Liver (tissue), 9 donors: Measurements from ENCODE around the gene HJV. TPM values are rescaled to one million over a fixed set of nuclear protein-coding genes. Genes with fewer than 3 reads are reported as not detected.

Experiments
- DNase-seq: peaks from one replicate; pipeline ENCODE4 v3.0.0-alpha.2; 2017; ENCODE audit warnings: low spot score
- H3K27ac ChIP-seq, 2 donors: one replicate each; pipeline ENCODE4 v1.7.0; 2013; ENCODE audit warnings: inconsistent platforms in 2 of 2, low read length in 2 of 2, control low read depth in 1 of 2, low read depth in 1 of 2, mild to moderate bottlenecking in 1 of 2
- H3K27me3 ChIP-seq, 4 donors: one replicate each; pipeline versions ENCODE4 v1.6.1 to v1.7.0; 2013; ENCODE audit warnings: low read length in 3 of 4, inconsistent platforms in 1 of 4, mild to moderate bottlenecking in 1 of 4, moderate library complexity in 1 of 4; ENCODE audit not compliant: control insufficient read depth in 4 of 4, insufficient read depth in 4 of 4
- H3K36me3 ChIP-seq, 4 donors: one replicate each; pipeline versions ENCODE4 v1.6.1 to v1.7.0; 2013; ENCODE audit warnings: low read length in 3 of 4, mild to moderate bottlenecking in 3 of 4, low read depth in 1 of 4, moderate library complexity in 1 of 4; ENCODE audit not compliant: control insufficient read depth in 4 of 4, insufficient read depth in 3 of 4
- H3K4me1 ChIP-seq, 4 donors: one replicate each; pipeline versions ENCODE4 v1.6.1 to v1.7.0; 2013; ENCODE audit warnings: low read length in 3 of 4, mild to moderate bottlenecking in 3 of 4, moderate library complexity in 1 of 4; ENCODE audit not compliant: control insufficient read depth in 4 of 4, insufficient read depth in 4 of 4
- H3K4me3 ChIP-seq, 3 donors: one replicate each; pipeline versions ENCODE4 v1.6.1 to v1.7.0; 2013; ENCODE audit warnings: low read length in 3 of 3, control low read depth in 1 of 3, low read depth in 1 of 3, mild to moderate bottlenecking in 1 of 3
- H3K9ac ChIP-seq, 2 donors: one replicate each; pipeline ENCODE4 v1.7.0; 2013; ENCODE audit warnings: low read length in 2 of 2, mild to moderate bottlenecking in 2 of 2, moderate library complexity in 2 of 2, control low read depth in 1 of 2, low read depth in 1 of 2
- H3K9me3 ChIP-seq, 4 donors: one replicate each; pipeline versions ENCODE4 v1.6.1 to v1.7.0; 2013; ENCODE audit warnings: low read length in 3 of 4; ENCODE audit not compliant: control insufficient read depth in 4 of 4
- EGR1 ChIP-seq, 2 donors: IDR thresholded peaks; 2 replicates each; pipeline ENCODE4 v1.6.1; 2016 to 2018; ENCODE audit warnings: antibody characterized with exemption in 2 of 2, low read depth in 2 of 2
- FOXA1 ChIP-seq: IDR thresholded peaks from 2 replicates; pipeline ENCODE4 v1.6.1; 2016; ENCODE audit warnings: antibody characterized with exemption
- FOXA2 ChIP-seq: IDR thresholded peaks from 2 replicates; pipeline ENCODE4 v1.6.1; 2016; ENCODE audit warnings: antibody characterized with exemption
- GABPA ChIP-seq, 2 donors: IDR thresholded peaks in 1 of 2; conservative IDR thresholded peaks in 1 of 2; 2 replicates each; pipeline ENCODE4 v1.6.1; 2016; ENCODE audit warnings: antibody characterized with exemption in 2 of 2, mild to moderate bottlenecking in 1 of 2, moderate library complexity in 1 of 2
- HNF4A ChIP-seq, 2 donors: conservative IDR thresholded peaks; 2 replicates each; pipeline ENCODE4 v1.6.1; 2016; ENCODE audit warnings: antibody characterized with exemption in 2 of 2, mild to moderate bottlenecking in 2 of 2
- HNF4G ChIP-seq: IDR thresholded peaks from 2 replicates; pipeline ENCODE4 v1.6.1; 2016; ENCODE audit warnings: antibody characterized with exemption
- JUND ChIP-seq, 2 donors: IDR thresholded peaks; 2 replicates each; pipeline ENCODE4 v1.6.1; 2016; ENCODE audit warnings: antibody characterized with exemption in 2 of 2
- NR2F2 ChIP-seq: IDR thresholded peaks from 2 replicates; pipeline ENCODE4 v1.6.1; 2016; ENCODE audit warnings: antibody characterized with exemption
- RAD21 ChIP-seq, 2 donors: IDR thresholded peaks; 2 replicates each; pipeline ENCODE4 v1.6.1; 2016; ENCODE audit warnings: antibody characterized with exemption in 2 of 2, mild to moderate bottlenecking in 2 of 2
- RXRA ChIP-seq, 2 donors: IDR thresholded peaks; 2 replicates each; pipeline ENCODE4 v1.6.1; 2017 to 2018; ENCODE audit warnings: antibody characterized with exemption in 2 of 2, mild to moderate bottlenecking in 1 of 2
- SP1 ChIP-seq: IDR thresholded peaks from 2 replicates; pipeline ENCODE4 v1.6.1; 2018; ENCODE audit warnings: antibody characterized with exemption, mild to moderate bottlenecking
- TAF1 ChIP-seq: conservative IDR thresholded peaks from 2 replicates; pipeline ENCODE4 v1.6.1; 2016; ENCODE audit warnings: antibody characterized with exemption, mild to moderate bottlenecking
- YY1 ChIP-seq: IDR thresholded peaks from 2 replicates; pipeline ENCODE4 v1.6.1; 2016; ENCODE audit warnings: antibody characterized with exemption, mild to moderate bottlenecking
- WGBS: extraction: QIAGEN DNeasy Blood & Tissue Kit; methylation state at CpG from one replicate; pipeline ENCODE4 v1.1.7; 2013; 5-methylcytosine and 5-hydroxymethylcytosine counted together
- polyA plus RNA-seq, 2 donors: library from polyadenylated mRNA; stranded (reverse) in 1 of 2; unstranded in 1 of 2; fragments of 200-250 nt in 1 of 2; fragments of >200 nt in 1 of 2; fragmentation: Nextera tagmentation in 1 of 2; extraction: Ambion mirVana in 1 of 2; gene quantifications; one replicate each; pipeline versions ENCODE4 v1.2.1 to v1.2.3, GENCODE V29; 2013 to 2015
- total RNA-seq, 2 donors: library from RNA; depleted of rRNA; stranded (reverse); fragments of >200 nt; gene quantifications; one replicate each; pipeline ENCODE4 v1.2.3, GENCODE V29; 2014
- TF ChIP-seq, protein P1 (sequence below): IDR thresholded peaks from 2 replicates; pipeline ENCODE4 v1.6.1; 2016; ENCODE audit warnings: antibody characterized with exemption
- TF ChIP-seq, protein P2 (sequence below): fragments of 150-350 bp; IDR thresholded peaks from 2 replicates; pipeline ENCODE4 v1.5.1; 2017; ENCODE audit warnings: improper control_type of control experiment, low read depth, low read length; ENCODE audit not compliant: missing input control
- TF ChIP-seq, protein P3 (sequence below): IDR thresholded peaks from 2 replicates; pipeline ENCODE4 v1.6.1; 2016; ENCODE audit warnings: antibody characterized with exemption
- TF ChIP-seq, protein P4 (sequence below): IDR thresholded peaks from 2 replicates; pipeline ENCODE4 v1.6.1; 2016; ENCODE audit warnings: antibody characterized with exemption, mild to moderate bottlenecking
- TF ChIP-seq, protein P5 (sequence below): IDR thresholded peaks from 2 replicates; pipeline ENCODE4 v1.6.1; 2016; ENCODE audit warnings: antibody characterized with exemption
- donor health status: healthy.
- donor health status: healthy.
- donor health status: healthy.
- donor health status: healthy.
- donor health status: healthy.

HJV gene
- total and polyA plus RNA-seq, 4 donors: 68.0 to 138 (median 97.6) TPM

DNA sequence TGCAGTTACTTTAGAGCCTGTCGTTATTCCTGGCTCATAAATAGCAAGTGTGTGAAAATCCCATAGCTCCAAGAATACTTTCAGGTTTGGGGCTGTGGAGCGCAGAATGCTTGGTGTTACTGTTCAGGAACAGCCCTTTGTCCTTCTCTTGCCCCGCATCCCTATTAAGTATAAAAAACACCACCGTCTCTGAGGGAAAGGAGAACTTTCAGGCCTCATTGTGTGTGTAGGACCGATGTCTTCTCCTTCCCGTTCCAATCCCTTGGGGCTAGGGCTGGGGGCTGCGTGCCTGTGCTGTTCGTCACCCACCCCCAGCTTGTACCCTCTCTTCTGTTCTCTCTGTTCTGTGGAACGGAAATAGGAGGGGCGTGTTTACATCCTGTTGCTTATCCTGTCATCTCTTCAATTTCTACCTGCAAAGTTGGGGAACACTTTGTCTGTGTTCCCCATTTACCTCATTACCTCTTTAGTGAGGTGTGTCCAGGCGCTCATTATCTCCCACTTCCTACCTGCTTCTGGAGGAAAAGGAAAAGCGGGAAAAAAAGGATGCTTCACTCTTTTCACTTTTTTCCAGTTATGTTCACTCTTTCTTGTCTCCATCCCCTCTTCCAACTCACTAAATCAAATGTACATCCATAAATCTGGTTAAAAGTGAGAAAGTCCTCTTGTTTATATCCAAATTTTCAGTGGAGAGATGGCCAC is 24.4 kb downstream of the HJV start:
- Histone ChIP-seq H3K27me3 (no peaks in the 10 kb centered on the region), H3K4me1 (peaks cover 14 to 57% (median 44%) of the 10 kb centered on the region in 4 donors), H3K9ac (peak overlapping the region; percentile 87 to 97), H3K9me3 (no peaks in the 10 kb centered on the region), H3K27ac (peak overlapping the region; percentile 95 to 96), H3K36me3 (peaks cover 6 to 29% (median 20%) of the 10 kb centered on the region in 4 donors), H3K4me3 (peak overlapping the region; percentile 49 to 78 (median 77))
- TF ChIP-seq RAD21 (IDR thresholded peaks at IDR 0.05) (no peak), HNF4A (conservative IDR thresholded peaks at IDR 0.05) (no peak), YY1 (no peak)
- WGBS: 28% methylated on average over 12 of the region's 12 CpGs
- peak; percentile 55 for DNase-seq

DNA sequence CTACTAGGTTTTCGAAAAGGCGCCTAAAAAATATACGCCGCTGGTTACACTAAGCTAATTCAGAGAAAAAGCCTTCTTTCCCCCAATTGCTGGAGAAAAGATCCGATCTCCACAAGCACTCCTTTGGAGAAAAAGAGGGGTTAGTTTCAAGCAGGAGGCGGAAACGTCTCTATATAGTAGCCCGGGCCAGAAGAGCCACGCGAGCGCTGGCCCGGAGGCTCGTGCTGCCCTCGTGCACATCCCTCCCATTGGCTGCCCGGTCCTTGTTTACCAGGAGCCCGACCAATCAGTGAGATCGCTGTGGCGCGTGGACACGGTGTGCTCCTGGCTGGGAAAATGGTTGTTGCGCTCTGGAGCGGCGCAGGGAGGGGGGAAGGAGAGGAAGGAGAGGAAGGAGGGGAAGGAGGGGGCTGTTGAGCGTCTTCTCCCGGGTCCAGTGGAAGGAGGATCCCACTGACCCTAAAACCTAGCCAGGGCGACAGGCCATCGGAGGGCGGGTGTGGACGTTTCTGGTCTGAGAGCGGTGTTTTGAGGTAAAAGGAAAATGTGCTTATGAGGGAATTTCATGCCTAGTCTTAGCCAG is 25.0 kb downstream of the HJV start, which contains the start of gene TXNIP:
TXNIP (minus strand) TSS at position 147 of the 583 bp plus-strand sequence. CDS start 313 bp downstream, outside the sequence.
- Histone ChIP-seq H3K9ac (peak within 1 kb of the TSS; percentile 87 to 97), H3K27ac (peak within 1 kb of the TSS; percentile 95 to 96), H3K36me3 (peaks cover 6 to 29% (median 20%) of the 10 kb centered on the region in 4 donors), H3K4me3 (peak within 1 kb of the TSS; percentile 63 to 100 (median 86)), H3K27me3 (no peaks in the 10 kb centered on the region), H3K9me3 (no peaks in the 10 kb centered on the region), H3K4me1 (peaks cover 11 to 63% (median 46%) of the 10 kb centered on the region in 4 donors)
- under 1% methylated on average over 30 of the region's 30 CpGs for WGBS
- TF ChIP-seq TAF1: peak; percentile 100
- TF ChIP-seq, protein P1, sequence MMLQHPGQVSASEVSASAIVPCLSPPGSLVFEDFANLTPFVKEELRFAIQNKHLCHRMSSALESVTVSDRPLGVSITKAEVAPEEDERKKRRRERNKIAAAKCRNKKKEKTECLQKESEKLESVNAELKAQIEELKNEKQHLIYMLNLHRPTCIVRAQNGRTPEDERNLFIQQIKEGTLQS: peak; percentile 19
- peak; percentile 96 for TF ChIP-seq SP1
- TF ChIP-seq, protein P2, sequence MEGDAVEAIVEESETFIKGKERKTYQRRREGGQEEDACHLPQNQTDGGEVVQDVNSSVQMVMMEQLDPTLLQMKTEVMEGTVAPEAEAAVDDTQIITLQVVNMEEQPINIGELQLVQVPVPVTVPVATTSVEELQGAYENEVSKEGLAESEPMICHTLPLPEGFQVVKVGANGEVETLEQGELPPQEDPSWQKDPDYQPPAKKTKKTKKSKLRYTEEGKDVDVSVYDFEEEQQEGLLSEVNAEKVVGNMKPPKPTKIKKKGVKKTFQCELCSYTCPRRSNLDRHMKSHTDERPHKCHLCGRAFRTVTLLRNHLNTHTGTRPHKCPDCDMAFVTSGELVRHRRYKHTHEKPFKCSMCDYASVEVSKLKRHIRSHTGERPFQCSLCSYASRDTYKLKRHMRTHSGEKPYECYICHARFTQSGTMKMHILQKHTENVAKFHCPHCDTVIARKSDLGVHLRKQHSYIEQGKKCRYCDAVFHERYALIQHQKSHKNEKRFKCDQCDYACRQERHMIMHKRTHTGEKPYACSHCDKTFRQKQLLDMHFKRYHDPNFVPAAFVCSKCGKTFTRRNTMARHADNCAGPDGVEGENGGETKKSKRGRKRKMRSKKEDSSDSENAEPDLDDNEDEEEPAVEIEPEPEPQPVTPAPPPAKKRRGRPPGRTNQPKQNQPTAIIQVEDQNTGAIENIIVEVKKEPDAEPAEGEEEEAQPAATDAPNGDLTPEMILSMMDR: no peak
- TF ChIP-seq, protein P3, sequence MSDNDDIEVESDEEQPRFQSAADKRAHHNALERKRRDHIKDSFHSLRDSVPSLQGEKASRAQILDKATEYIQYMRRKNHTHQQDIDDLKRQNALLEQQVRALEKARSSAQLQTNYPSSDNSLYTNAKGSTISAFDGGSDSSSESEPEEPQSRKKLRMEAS: peak; percentile 89
- TF ChIP-seq, protein P4, sequence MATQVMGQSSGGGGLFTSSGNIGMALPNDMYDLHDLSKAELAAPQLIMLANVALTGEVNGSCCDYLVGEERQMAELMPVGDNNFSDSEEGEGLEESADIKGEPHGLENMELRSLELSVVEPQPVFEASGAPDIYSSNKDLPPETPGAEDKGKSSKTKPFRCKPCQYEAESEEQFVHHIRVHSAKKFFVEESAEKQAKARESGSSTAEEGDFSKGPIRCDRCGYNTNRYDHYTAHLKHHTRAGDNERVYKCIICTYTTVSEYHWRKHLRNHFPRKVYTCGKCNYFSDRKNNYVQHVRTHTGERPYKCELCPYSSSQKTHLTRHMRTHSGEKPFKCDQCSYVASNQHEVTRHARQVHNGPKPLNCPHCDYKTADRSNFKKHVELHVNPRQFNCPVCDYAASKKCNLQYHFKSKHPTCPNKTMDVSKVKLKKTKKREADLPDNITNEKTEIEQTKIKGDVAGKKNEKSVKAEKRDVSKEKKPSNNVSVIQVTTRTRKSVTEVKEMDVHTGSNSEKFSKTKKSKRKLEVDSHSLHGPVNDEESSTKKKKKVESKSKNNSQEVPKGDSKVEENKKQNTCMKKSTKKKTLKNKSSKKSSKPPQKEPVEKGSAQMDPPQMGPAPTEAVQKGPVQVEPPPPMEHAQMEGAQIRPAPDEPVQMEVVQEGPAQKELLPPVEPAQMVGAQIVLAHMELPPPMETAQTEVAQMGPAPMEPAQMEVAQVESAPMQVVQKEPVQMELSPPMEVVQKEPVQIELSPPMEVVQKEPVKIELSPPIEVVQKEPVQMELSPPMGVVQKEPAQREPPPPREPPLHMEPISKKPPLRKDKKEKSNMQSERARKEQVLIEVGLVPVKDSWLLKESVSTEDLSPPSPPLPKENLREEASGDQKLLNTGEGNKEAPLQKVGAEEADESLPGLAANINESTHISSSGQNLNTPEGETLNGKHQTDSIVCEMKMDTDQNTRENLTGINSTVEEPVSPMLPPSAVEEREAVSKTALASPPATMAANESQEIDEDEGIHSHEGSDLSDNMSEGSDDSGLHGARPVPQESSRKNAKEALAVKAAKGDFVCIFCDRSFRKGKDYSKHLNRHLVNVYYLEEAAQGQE: peak; percentile 95
- TF ChIP-seq HNF4A (conservative IDR thresholded peaks at IDR 0.05): peak in 1 of 2 donors; percentile 62
- TF ChIP-seq RXRA (IDR thresholded peaks at IDR 0.05): peak; percentile 75 to 76
- TF ChIP-seq RAD21 (IDR thresholded peaks at IDR 0.05): peak; percentile 24 to 26
- peak in 1 of 2 donors; percentile 52 for TF ChIP-seq EGR1 (IDR thresholded peaks at IDR 0.05; ENCODE audit: low read depth in 2 of 2)
- no peak for TF ChIP-seq NR2F2
- peak; percentile 96 for TF ChIP-seq YY1
- TF ChIP-seq FOXA2: peak; percentile 91
- no peak for TF ChIP-seq HNF4G
- TF ChIP-seq JUND (IDR thresholded peaks at IDR 0.05): peak in 1 of 2 donors; percentile 41
- TF ChIP-seq FOXA1: peak; percentile 94
- TF ChIP-seq, protein P5, sequence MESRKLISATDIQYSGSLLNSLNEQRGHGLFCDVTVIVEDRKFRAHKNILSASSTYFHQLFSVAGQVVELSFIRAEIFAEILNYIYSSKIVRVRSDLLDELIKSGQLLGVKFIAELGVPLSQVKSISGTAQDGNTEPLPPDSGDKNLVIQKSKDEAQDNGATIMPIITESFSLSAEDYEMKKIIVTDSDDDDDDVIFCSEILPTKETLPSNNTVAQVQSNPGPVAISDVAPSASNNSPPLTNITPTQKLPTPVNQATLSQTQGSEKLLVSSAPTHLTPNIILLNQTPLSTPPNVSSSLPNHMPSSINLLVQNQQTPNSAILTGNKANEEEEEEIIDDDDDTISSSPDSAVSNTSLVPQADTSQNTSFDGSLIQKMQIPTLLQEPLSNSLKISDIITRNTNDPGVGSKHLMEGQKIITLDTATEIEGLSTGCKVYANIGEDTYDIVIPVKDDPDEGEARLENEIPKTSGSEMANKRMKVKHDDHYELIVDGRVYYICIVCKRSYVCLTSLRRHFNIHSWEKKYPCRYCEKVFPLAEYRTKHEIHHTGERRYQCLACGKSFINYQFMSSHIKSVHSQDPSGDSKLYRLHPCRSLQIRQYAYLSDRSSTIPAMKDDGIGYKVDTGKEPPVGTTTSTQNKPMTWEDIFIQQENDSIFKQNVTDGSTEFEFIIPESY: no peak
- peak in 1 of 2 donors; percentile 40 for TF ChIP-seq GABPA (IDR thresholded peaks at IDR 0.05 in 1 of 2, conservative IDR thresholded peaks at IDR 0.05 in 1 of 2)
- DNase-seq: peak; percentile 95
